Naive thymus-derived CD8-positive, alpha-beta T cell (primary cell): ENCODE data around the gene TGFB3. TPM values are rescaled to one million over a fixed set of nuclear protein-coding genes. Genes with fewer than 3 reads are reported as not detected.
"Not testable (repeated sequence)": the region's sequence is repeated elsewhere in the genome, so short reads cannot be mapped to it uniquely, and the experiment has no call there.

Experiments used
- ATAC-seq, 2 donors: fragments of 150-1000 bp; cut with Tn5 transposase in 1 of 2; sonication (Bioruptor Pico), chemical (Tn5 transposase) in 1 of 2; 1 replicate in 1 of 2; 2 replicates in 1 of 2; pipeline ENCODE4 v1.10.0; 2021; ENCODE audit warnings: mild to moderate bottlenecking in 2 of 2, moderate library complexity in 2 of 2
- POLR2A ChIA-PET: fragments of 350-600 bp; sonication (Branson Sonifier 250); formaldehyde crosslinking; loops from one replicate; lab custom pipeline; 2021; ENCODE audit warnings: antibody characterized with exemption; lab: Charles Lee
- DNase-seq, 10 donors: peaks; one replicate each; pipeline versions ENCODE4 v3.0.0 to v3.0.0-alpha.2; 2020 to 2022
- H3K27ac Mint-ChIP-seq, 10 donors: one replicate each; pipeline ENCODE4 v1.8.0; 2020 to 2022; ENCODE audit warnings: mild to moderate bottlenecking in 10 of 10, mixed read lengths in 10 of 10, moderate library complexity in 4 of 10, inconsistent platforms in 1 of 10
- H3K27me3 Mint-ChIP-seq, 5 donors: one replicate each; pipeline ENCODE4 v1.8.0; 2021 to 2022; ENCODE audit warnings: mixed read lengths in 5 of 5
- H3K36me3 Mint-ChIP-seq, 3 donors: one replicate each; pipeline ENCODE4 v1.8.0; 2020 to 2022; ENCODE audit warnings: mixed read lengths in 3 of 3, mild to moderate bottlenecking in 2 of 3, inconsistent platforms in 1 of 3
- H3K4me1 Mint-ChIP-seq, 4 donors: one replicate each; pipeline ENCODE4 v1.8.0; 2021 to 2022; ENCODE audit warnings: mixed read lengths in 4 of 4
- H3K4me3 Mint-ChIP-seq, 10 donors: one replicate each; pipeline ENCODE4 v1.8.0; 2020 to 2022; ENCODE audit warnings: mild to moderate bottlenecking in 10 of 10, mixed read lengths in 10 of 10, moderate library complexity in 6 of 10, inconsistent platforms in 1 of 10
- H3K9me3 Mint-ChIP-seq, 9 donors: one replicate each; pipeline ENCODE4 v1.8.0; 2020 to 2022; ENCODE audit warnings: mixed read lengths in 9 of 9, mild to moderate bottlenecking in 3 of 9, inconsistent platforms in 1 of 9, moderate library complexity in 1 of 9
- polyA plus RNA-seq, 3 donors: library from polyadenylated mRNA; unstranded; fragments of 300-500 nt; fragmentation: Illumina TruSeq; gene quantifications; one replicate each; pipeline ENCODE4 v1.2.3, GENCODE V29; 2021
- total RNA-seq, 8 experiments: library from RNA in 2 of 8; stranded (reverse) in 2 of 8; gene quantifications; one replicate each; pipeline ENCODE4 v1.2.3 and lab custom pipeline; 2021 to 2026

The TGFB3 gene
- total RNA-seq (1 to 10 TPM; 9.1 to 9.6 TPM), polyA plus RNA-seq (under 1 TPM in 2 of 3 donors, not detected in 1; 0.30 to 0.68 TPM), total RNA-seq (lab: John Stamatoyannopoulos, UW) (4.0 to 12.1 (median 6.3) reads per million in 6 experiments)

DNA sequence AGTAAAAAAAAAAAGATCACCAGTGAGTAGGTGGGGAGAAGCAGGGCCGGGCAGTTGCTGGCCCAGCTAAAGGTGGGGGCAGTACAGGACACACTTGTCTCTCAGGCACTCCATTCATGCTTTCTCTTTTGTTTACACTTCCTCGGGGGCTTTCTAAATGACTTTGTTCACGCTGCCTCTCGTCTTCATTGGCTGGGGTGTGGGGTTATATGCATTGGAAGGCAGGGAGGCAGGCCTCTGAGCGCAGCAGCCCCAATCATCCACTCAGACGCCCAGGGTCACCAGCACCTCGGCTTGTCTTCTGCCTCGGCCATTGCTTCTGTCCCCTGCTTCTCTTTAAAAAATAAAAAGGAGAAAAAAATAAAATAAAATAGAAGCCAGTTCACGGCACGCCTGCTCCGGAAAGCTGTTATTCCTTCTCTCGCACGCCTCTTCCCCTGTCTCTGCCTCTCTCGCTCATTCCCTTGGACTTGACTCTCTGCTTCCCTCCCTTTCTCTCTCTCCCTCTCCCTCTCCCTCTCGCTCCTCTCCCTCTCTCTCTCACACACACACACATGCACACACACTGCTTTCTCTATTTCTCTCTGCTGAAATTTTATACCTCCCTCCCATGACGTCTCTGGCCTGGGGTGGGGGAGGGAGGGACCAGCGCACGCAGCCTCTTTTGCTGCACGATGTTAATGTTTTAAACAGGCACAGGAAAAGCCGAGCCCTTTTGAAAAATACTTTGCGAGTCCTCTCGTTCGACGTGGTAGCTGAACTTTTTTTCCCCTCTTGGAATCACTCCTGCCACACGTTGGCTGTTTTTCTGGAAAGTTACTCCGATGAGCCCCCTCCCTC lies at the start of gene TGFB3:
Gene TGFB3 (minus strand): TSS at position 570 of the 840 bp plus-strand sequence. CDS start 1,102 bp downstream, outside the sequence.
- Mint-ChIP-seq H3K4me1 (peaks cover 24 to 65% (median 54%) of the 10 kb centered on the region in 4 donors), H3K27ac (peak within 1 kb of the TSS; percentile 89 to 97 (median 93)), H3K9me3 (no peaks in the 10 kb centered on the region), H3K4me3 (peak within 1 kb of the TSS; percentile 75 to 95 (median 88)), H3K36me3 (no peaks in the 10 kb centered on the region), H3K27me3 (no peaks in the 10 kb centered on the region)
- DNase-seq (peak; percentile 17 to 84 (median 60)), ATAC-seq (peak; percentile 51 to 56)
- POLR2A ChIA-PET: interaction anchor here (0.9 to 1.3 kb wide), 6 partner anchors 75 to 404 kb away, joined by 3 to 6 read pairs (median 3); partner anchors contain the start of genes ERG28 and TTLL5

DNA sequence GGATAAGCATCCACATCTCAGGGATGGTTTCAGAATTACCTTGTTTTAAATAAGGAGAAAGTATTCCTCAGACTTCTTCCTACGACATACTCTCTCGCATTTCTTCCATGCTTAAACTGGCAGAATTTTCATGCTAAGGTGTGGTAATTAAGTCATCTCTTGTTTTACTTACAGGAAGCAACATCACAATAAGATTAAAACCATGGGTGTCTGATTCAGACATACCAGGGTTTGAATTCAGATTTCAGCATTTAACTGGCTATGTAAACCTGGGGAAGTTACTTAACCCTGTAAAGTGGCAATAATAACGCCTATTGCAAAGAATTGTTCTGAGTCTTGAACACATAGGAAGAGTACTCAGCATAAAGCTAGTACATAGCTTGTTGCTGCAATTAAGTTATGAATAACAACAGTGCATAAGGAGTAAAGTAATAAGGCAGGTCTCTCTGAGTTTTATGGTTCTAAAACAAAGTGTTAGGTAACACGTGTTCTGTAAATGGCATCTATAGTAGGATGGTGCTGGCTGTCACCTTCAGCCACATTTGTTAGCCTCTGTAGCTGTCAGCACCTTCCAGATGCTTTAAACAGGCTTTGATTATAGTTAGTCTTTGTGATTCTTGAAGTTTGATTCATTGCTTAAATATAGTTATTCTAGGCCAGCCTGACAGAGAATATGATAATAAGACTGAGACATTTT lies 42.6 kb upstream of the TGFB3 start:
- Mint-ChIP-seq H3K9me3 (peaks cover 5 to 13% (median 10%) of the 10 kb centered on the region in 9 donors), H3K4me1 (peaks cover 0 to 5% (median 0%) of the 10 kb centered on the region in 4 donors), H3K4me3 (no peak overlapping the region), H3K27me3 (no peaks in the 10 kb centered on the region), H3K27ac (no peak overlapping the region), H3K36me3 (peaks cover 25 to 77% (median 62%) of the 10 kb centered on the region in 3 donors)
- ATAC-seq: no peak
- POLR2A ChIA-PET: no interaction called here
- DNase-seq: no peak

- H3K9me3 Mint-ChIP-seq: peaks cover 9 to 19% (median 16%) of the 10 kb centered on the region in 9 donors
- POLR2A ChIA-PET: no interaction called here
- ATAC-seq (no peak), DNase-seq (no peak)
- peaks cover 0 to 5% (median 0%) of the 10 kb centered on the region in 4 donors for H3K4me1 Mint-ChIP-seq
- no peaks in the 10 kb centered on the region for H3K27me3 Mint-ChIP-seq
- H3K27ac Mint-ChIP-seq: no peak overlapping the region
- H3K36me3 Mint-ChIP-seq: peaks cover 31 to 77% (median 68%) of the 10 kb centered on the region in 3 donors
- H3K4me3 Mint-ChIP-seq: no peak overlapping the region
These were observed 42.0 kb upstream of the TGFB3 start for GRCh38 chr14:76023757-76024156.

DNA sequence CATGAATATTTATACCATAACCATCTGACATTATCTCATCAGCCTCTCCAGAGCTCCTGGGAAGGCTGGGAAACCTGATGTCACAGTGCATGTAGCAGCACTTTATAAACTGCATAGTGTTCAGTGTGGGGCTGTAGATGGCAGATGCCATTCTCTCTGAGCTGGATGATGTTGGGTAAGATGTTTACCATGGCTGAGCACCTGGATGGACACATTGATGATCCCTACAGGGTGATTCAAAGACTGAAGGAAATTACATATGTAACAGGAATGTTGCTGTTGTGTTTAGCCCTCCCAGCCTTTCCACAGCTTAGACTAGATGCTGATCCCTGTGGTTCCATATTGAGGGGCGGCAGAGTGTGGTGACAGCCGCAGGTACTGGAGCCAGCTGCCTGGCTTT lies 41.2 kb upstream of the TGFB3 start:
- POLR2A ChIA-PET: no interaction called here
- H3K27ac Mint-ChIP-seq: no peak overlapping the region
- DNase-seq: no peak
- H3K36me3 Mint-ChIP-seq: peaks cover 37 to 77% (median 71%) of the 10 kb centered on the region in 3 donors
- H3K4me1 Mint-ChIP-seq: peaks cover 0 to 5% (median 0%) of the 10 kb centered on the region in 4 donors
- H3K4me3 Mint-ChIP-seq: no peak overlapping the region
- H3K27me3 Mint-ChIP-seq: no peaks in the 10 kb centered on the region
- peaks cover 14 to 25% (median 23%) of the 10 kb centered on the region in 9 donors for H3K9me3 Mint-ChIP-seq
- ATAC-seq: no peak

DNA sequence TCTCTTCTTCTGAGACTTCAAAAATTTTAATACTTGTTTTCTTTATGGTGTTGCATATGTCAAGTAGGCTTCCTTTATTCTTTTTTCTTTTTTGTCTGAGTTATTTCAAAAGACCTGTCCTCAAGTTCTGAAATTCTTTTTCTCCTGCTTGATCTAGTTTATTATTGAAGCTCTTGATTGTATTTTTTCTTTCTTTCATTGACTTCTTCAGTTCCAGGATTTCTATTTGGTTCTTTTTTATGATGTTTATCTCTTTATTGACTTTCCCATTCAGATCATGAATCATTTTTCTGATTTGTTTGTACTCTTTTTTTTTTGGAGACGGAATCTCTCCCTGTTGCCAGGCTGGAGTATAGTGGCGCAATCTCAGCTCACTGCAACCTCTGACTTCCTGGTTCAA lies 37.9 kb upstream of the TGFB3 start:
- POLR2A ChIA-PET: no interaction called here
- DNase-seq (no peak), ATAC-seq (no peak)
- H3K27ac Mint-ChIP-seq: no peak overlapping the region
- peaks cover 64 to 88% (median 85%) of the 10 kb centered on the region in 3 donors for H3K36me3 Mint-ChIP-seq
- no peaks in the 10 kb centered on the region for H3K27me3 Mint-ChIP-seq
- H3K4me1 Mint-ChIP-seq: peaks cover 0 to 10% (median 3%) of the 10 kb centered on the region in 4 donors
- peaks cover 18 to 40% (median 33%) of the 10 kb centered on the region in 9 donors for H3K9me3 Mint-ChIP-seq
- no peak overlapping the region for H3K4me3 Mint-ChIP-seq

- Mint-ChIP-seq H3K4me3 (no peak overlapping the region), H3K4me1 (peaks cover 0 to 10% (median 3%) of the 10 kb centered on the region in 4 donors), H3K9me3 (peaks cover 18 to 40% (median 33%) of the 10 kb centered on the region in 9 donors), H3K27me3 (no peaks in the 10 kb centered on the region), H3K27ac (no peak overlapping the region), H3K36me3 (peaks cover 70 to 95% (median 85%) of the 10 kb centered on the region in 3 donors)
- POLR2A ChIA-PET: no interaction called here
- DNase-seq (no peak), ATAC-seq (no peak)
These were observed 33.9 kb upstream of the TGFB3 start for GRCh38 chr14:76015668-76016067.

DNA sequence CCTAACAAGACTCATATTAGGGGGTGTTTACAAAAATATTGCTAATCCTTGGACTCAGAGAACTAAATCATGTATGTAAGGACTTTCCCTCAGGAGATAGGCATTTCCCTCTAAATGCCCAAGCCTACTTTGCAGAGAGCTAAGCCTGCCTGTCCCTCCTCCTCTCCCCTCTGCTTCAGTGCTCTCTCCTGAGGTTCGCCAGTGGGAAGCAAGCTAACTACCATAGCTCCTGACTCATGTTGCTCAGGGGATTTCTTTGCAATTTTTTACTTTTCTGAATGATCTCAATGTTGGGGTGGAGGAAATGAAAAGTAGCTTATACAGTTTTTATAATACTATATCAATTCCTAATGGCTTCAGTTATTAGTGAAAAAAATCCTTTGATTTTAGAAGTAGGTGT lies 33.4 kb upstream of the TGFB3 start:
- DNase-seq (no peak), ATAC-seq (no peak)
- no peak overlapping the region for H3K4me3 Mint-ChIP-seq
- peaks cover 15 to 40% (median 28%) of the 10 kb centered on the region in 9 donors for H3K9me3 Mint-ChIP-seq
- H3K36me3 Mint-ChIP-seq: peaks cover 68 to 93% (median 81%) of the 10 kb centered on the region in 3 donors
- POLR2A ChIA-PET: no interaction called here
- H3K27me3 Mint-ChIP-seq: no peaks in the 10 kb centered on the region
- H3K4me1 Mint-ChIP-seq: peaks cover 0 to 7% (median 3%) of the 10 kb centered on the region in 4 donors
- no peak overlapping the region for H3K27ac Mint-ChIP-seq

- no peak overlapping the region for H3K27ac Mint-ChIP-seq
These were observed 30.6 kb upstream of the TGFB3 start for GRCh38 chr14:76012354-76012753.

DNA sequence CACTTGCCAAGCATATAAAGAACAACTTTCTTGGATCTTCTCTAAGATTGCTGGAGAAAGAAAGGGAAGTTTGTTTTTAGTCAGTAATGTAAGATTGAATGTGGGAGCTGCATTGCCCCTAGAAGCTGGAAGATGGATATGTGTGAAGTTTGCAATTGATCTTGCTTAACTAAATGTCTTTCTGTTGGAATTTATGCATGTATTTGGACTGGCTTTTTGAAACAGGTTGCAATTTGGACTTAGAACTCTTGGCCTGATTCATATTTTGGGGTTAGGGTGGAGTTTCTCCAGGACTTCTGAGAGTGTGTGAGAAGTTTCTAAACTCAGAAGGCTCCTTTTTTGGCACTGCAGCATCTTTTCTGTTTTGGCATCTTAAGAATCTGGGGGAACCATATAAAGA lies 30.1 kb upstream of the TGFB3 start:
- Mint-ChIP-seq H3K9me3 (peaks cover 0 to 7% (median 0%) of the 10 kb centered on the region in 9 donors), H3K4me3 (no peak overlapping the region), H3K36me3 (peaks cover 43 to 83% (median 69%) of the 10 kb centered on the region in 3 donors), H3K4me1 (peaks cover 0 to 5% (median 2%) of the 10 kb centered on the region in 4 donors), H3K27me3 (no peaks in the 10 kb centered on the region), H3K27ac (no peak overlapping the region)
- POLR2A ChIA-PET: no interaction called here
- ATAC-seq (no peak), DNase-seq (no peak)

More at GRCh38 chr14:76012354-76012753, 30.6 kb upstream of the TGFB3 start:
- Mint-ChIP-seq H3K4me1 (peaks cover 0 to 6% (median 3%) of the 10 kb centered on the region in 4 donors), H3K4me3 (no peak overlapping the region), H3K9me3 (peaks cover 0 to 11% (median 4%) of the 10 kb centered on the region in 9 donors), H3K36me3 (peaks cover 46 to 83% (median 70%) of the 10 kb centered on the region in 3 donors), H3K27me3 (no peaks in the 10 kb centered on the region)
- DNase-seq: no peak
- no peak for ATAC-seq
- POLR2A ChIA-PET: no interaction called here

- DNase-seq, ATAC-seq, H3K27me3 Mint-ChIP-seq, H3K4me3 Mint-ChIP-seq, H3K27ac Mint-ChIP-seq, H3K4me1 Mint-ChIP-seq, POLR2A ChIA-PET: not testable (repeated sequence)
- peaks cover 41 to 83% (median 67%) of the 10 kb centered on the region in 3 donors for H3K36me3 Mint-ChIP-seq
- H3K9me3 Mint-ChIP-seq: peaks cover 0 to 12% (median 8%) of the 10 kb centered on the region in 9 donors
These were observed 27.8 kb upstream of the TGFB3 start for GRCh38 chr14:76009627-76010026.

GRCh38 chr14:76007852-76008251 lies 26.1 kb upstream of the TGFB3 start:
- no peaks in the 10 kb centered on the region for H3K27me3 Mint-ChIP-seq
- H3K9me3 Mint-ChIP-seq: peaks cover 3 to 21% (median 16%) of the 10 kb centered on the region in 9 donors
- no peak for DNase-seq
- no peak for ATAC-seq
- no peaks in the 10 kb centered on the region for H3K4me1 Mint-ChIP-seq
- H3K4me3 Mint-ChIP-seq: no peak overlapping the region
- POLR2A ChIA-PET: no interaction called here
- H3K27ac Mint-ChIP-seq: no peak overlapping the region
- peaks cover 40 to 76% (median 65%) of the 10 kb centered on the region in 3 donors for H3K36me3 Mint-ChIP-seq

DNA sequence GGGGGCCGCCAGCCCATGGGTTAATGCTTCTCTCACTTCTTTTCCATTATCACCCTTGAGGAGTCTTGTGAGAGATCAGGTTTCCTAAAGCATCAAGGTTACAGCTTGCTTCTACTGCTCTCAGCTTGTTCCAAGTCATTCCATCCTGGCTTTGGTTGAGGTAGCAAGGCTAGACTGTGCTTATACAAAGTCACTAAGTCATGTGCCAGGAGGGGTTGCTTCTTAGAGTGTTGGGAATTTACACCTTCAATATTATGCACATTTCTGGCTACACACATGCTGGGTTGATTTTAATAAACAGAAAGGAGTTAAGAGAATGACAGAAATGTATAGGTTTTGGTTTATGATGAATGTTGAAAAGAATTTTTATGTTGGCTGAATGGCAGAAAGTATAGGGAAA lies 25.6 kb upstream of the TGFB3 start:
- Mint-ChIP-seq H3K9me3 (peaks cover 3 to 22% (median 16%) of the 10 kb centered on the region in 9 donors), H3K27ac (peak overlapping the region in 1 of 10 donors; percentile 37), H3K27me3 (no peaks in the 10 kb centered on the region), H3K36me3 (peaks cover 40 to 76% (median 65%) of the 10 kb centered on the region in 3 donors), H3K4me1 (no peaks in the 10 kb centered on the region), H3K4me3 (no peak overlapping the region)
- no peak for ATAC-seq
- no peak for DNase-seq
- POLR2A ChIA-PET: no interaction called here
